Measurements from ENCODE around the gene NEU1.
"Not testable (repeated sequence)": the region's sequence is repeated elsewhere in the genome, so short reads cannot be mapped to it uniquely, and the experiment has no call there.

Gene NEU1

GRCh38 chr6:31862344-31863235 lies at the start of gene NEU1:
Gene NEU1, minus strand, starts transcription at chr6:31862821. Its CDS starts 45 bp downstream, at chr6:31862776.
- DNase-seq (ENCODE audit: low read depth): peak; percentile 99

- DNase-seq (ENCODE audit: low read depth): no peak
Observed at GRCh38 chr6:31911826-31912585, 49.4 kb upstream of the NEU1 start.

GRCh38 chr6:31909298-31909697 lies 46.7 kb upstream of the NEU1 start:
- not testable (repeated sequence) for DNase-seq (ENCODE audit: low read depth)

GRCh38 chr6:31908791-31909190 lies 46.2 kb upstream of the NEU1 start:
- DNase-seq (ENCODE audit: low read depth): no peak

GRCh38 chr6:31908255-31908654 lies 45.6 kb upstream of the NEU1 start:
- DNase-seq (ENCODE audit: low read depth): not testable (repeated sequence)

GRCh38 chr6:31907158-31907813 lies 44.7 kb upstream of the NEU1 start:
- no peak for DNase-seq (ENCODE audit: low read depth)

- not testable (repeated sequence) for DNase-seq (ENCODE audit: low read depth)
Observed at GRCh38 chr6:31906727-31907126, 44.1 kb upstream of the NEU1 start.

GRCh38 chr6:31906122-31906521 lies 43.5 kb upstream of the NEU1 start:
- DNase-seq (ENCODE audit: low read depth): no peak

GRCh38 chr6:31905041-31905440 lies 42.4 kb upstream of the NEU1 start:
- DNase-seq (ENCODE audit: low read depth): no peak

GRCh38 chr6:31903957-31904356 lies 41.3 kb upstream of the NEU1 start:
- DNase-seq (ENCODE audit: low read depth): no peak

- peak; percentile 64 for DNase-seq (ENCODE audit: low read depth)
Observed at GRCh38 chr6:31901953-31902643, 39.5 kb upstream of the NEU1 start, which contains the start of gene ZBTB12. Gene ZBTB12, minus strand, starts transcription at chr6:31902086. Its CDS starts 781 bp downstream, at chr6:31901305.

- peak; percentile 42 for DNase-seq (ENCODE audit: low read depth)
Observed at GRCh38 chr6:31901415-31901952, 38.9 kb upstream of the NEU1 start.

- no peak for DNase-seq (ENCODE audit: low read depth)
Observed at GRCh38 chr6:31900917-31901414, 38.3 kb upstream of the NEU1 start.

- DNase-seq (ENCODE audit: low read depth): no peak
Observed at GRCh38 chr6:31899882-31900722, 37.5 kb upstream of the NEU1 start.

GRCh38 chr6:31899215-31899614 lies 36.6 kb upstream of the NEU1 start:
- no peak for DNase-seq (ENCODE audit: low read depth)

GRCh38 chr6:31898383-31899011 lies 35.9 kb upstream of the NEU1 start:
- no peak for DNase-seq (ENCODE audit: low read depth)

- peak; percentile 72 for DNase-seq (ENCODE audit: low read depth)
Observed at GRCh38 chr6:31897612-31898382, 35.2 kb upstream of the NEU1 start, which contains the start of gene EHMT2. Gene EHMT2, minus strand, starts transcription at chr6:31897698. Its CDS starts 21 bp downstream, at chr6:31897677.

GRCh38 chr6:31896856-31897611 lies 34.4 kb upstream of the NEU1 start:
- no peak for DNase-seq (ENCODE audit: low read depth)

Data from stimulated activated CD8-positive, alpha-beta memory T cell treated with anti-CD3 and anti-CD28 coated beads, Interleukin-12 subunit alpha, Interleukin-12 subunit beta, amount 100 ng/mL, for 1 hour (primary cell).